ENCODE measurements around the gene C10orf143.

C10orf143 gene

GRCh38 chr10:130137659-130138478 lies 27.2 kb upstream of the C10orf143 start:
- Histone ChIP-seq H3K4me2 (ENCODE audit: low read length) (peak overlapping the region; percentile 88), H2AFZ (ENCODE audit: low read depth, low read length) (no peak overlapping the region), H3K9ac (ENCODE audit: low read length) (peak overlapping the region; percentile 84), H3K9me3 (ENCODE audit: insufficient read depth, low read length) (no peaks in the 10 kb centered on the region), H3K4me1 (ENCODE audit: low read length) (peaks cover 57% of the 10 kb centered on the region), H4K20me1 (ENCODE audit: insufficient read depth, low read length) (peaks cover 24% of the 10 kb centered on the region), H3K27me3 (ENCODE audit: low read depth, low read length) (no peaks in the 10 kb centered on the region), H3K4me3 (ENCODE audit: low read length) (peak overlapping the region; percentile 92), H3K36me3 (replicated peaks; ENCODE audit: low read depth, low read length) (peaks cover 16% of the 10 kb centered on the region), H3K79me2 (ENCODE audit: low read length) (peaks cover 68% of the 10 kb centered on the region), H3K27ac (ENCODE audit: low read length) (peak overlapping the region; percentile 88)
- TF ChIP-seq EZH2phosphoT487 (IDR thresholded peaks at IDR 0.05; ENCODE audit: low read depth) (no peak), CTCF (IDR thresholded peaks at IDR 0.05; ENCODE audit: low read depth, low read length) (no peak)

DNA sequence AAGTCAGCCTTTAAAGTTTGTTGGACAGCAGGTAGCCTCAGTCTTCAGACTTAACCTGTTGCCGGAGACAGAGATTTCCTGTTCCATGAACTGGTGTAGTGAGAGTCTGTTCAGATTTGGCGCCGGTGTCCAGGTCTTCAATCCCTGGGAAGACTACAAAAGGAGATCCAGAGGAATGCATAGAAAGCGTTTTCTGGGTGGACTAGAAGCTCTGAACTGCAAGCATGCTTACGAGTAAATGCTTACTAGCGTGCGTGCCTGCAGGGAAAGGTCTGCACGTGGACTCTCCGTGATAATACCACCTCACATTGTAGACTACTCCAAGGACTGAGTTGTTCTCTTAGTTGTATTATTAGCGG lies 26.4 kb upstream of the C10orf143 start:
- peak overlapping the region; percentile 92 for H3K4me3 ChIP-seq (ENCODE audit: low read length)
- H3K79me2 ChIP-seq (ENCODE audit: low read length), result peaks cover 60% of the 10 kb centered on the region

GRCh38 chr10:130136226-130137089 lies 25.8 kb upstream of the C10orf143 start, which contains the start of gene GLRX3:
TSS of gene GLRX3 (plus strand) at chr10:130136391. CDS start at chr10:130136421, 30 bp downstream.
- Histone ChIP-seq H3K79me2 (ENCODE audit: low read length) (peaks cover 54% of the 10 kb centered on the region), H3K9me3 (ENCODE audit: insufficient read depth, low read length) (no peaks in the 10 kb centered on the region), H3K4me3 (ENCODE audit: low read length) (peak within 1 kb of the TSS; percentile 92), H3K27me3 (ENCODE audit: low read depth, low read length) (no peaks in the 10 kb centered on the region), H3K9ac (ENCODE audit: low read length) (peak within 1 kb of the TSS; percentile 84), H3K36me3 (replicated peaks; ENCODE audit: low read depth, low read length) (peaks cover 11% of the 10 kb centered on the region), H2AFZ (ENCODE audit: low read depth, low read length) (0 out of 2 replicates have a peak within 1 kb of the TSS, but pooled peaks have one; percentile 45), H3K27ac (ENCODE audit: low read length) (peak within 1 kb of the TSS; percentile 63), H3K4me1 (ENCODE audit: low read length) (peaks cover 45% of the 10 kb centered on the region), H3K4me2 (ENCODE audit: low read length) (peak within 1 kb of the TSS; percentile 91), H4K20me1 (ENCODE audit: insufficient read depth, low read length) (peaks cover 9% of the 10 kb centered on the region)
- TF ChIP-seq CTCF (IDR thresholded peaks at IDR 0.05; ENCODE audit: low read depth, low read length) (no peak), EZH2phosphoT487 (IDR thresholded peaks at IDR 0.05; ENCODE audit: low read depth) (no peak)

More for the DNA sequence above, 26.4 kb upstream of the C10orf143 start:
- peaks cover 11% of the 10 kb centered on the region for H3K36me3 ChIP-seq (replicated peaks; ENCODE audit: low read depth, low read length)
- H3K4me2 ChIP-seq (ENCODE audit: low read length), result peak overlapping the region; percentile 88
- H3K9ac ChIP-seq (ENCODE audit: low read length), result peak overlapping the region; percentile 84
- peak overlapping the region; percentile 63 for H3K27ac ChIP-seq (ENCODE audit: low read length)
- TF ChIP-seq CTCF (IDR thresholded peaks at IDR 0.05; ENCODE audit: low read depth, low read length) (no peak), EZH2phosphoT487 (IDR thresholded peaks at IDR 0.05; ENCODE audit: low read depth) (no peak)
- H2AFZ ChIP-seq (ENCODE audit: low read depth, low read length), result no peak overlapping the region
- no peaks in the 10 kb centered on the region for H3K9me3 ChIP-seq (ENCODE audit: insufficient read depth, low read length)
- peaks cover 51% of the 10 kb centered on the region for H3K4me1 ChIP-seq (ENCODE audit: low read length)
- no peaks in the 10 kb centered on the region for H3K27me3 ChIP-seq (ENCODE audit: low read depth, low read length)
- H4K20me1 ChIP-seq (ENCODE audit: insufficient read depth, low read length), result peaks cover 16% of the 10 kb centered on the region
